Measurements from ENCODE around the gene CSRP2.
A peak's percentile ranks its signal among the peaks of the same experiment; 100 is the strongest.

The CSRP2 gene

DNA sequence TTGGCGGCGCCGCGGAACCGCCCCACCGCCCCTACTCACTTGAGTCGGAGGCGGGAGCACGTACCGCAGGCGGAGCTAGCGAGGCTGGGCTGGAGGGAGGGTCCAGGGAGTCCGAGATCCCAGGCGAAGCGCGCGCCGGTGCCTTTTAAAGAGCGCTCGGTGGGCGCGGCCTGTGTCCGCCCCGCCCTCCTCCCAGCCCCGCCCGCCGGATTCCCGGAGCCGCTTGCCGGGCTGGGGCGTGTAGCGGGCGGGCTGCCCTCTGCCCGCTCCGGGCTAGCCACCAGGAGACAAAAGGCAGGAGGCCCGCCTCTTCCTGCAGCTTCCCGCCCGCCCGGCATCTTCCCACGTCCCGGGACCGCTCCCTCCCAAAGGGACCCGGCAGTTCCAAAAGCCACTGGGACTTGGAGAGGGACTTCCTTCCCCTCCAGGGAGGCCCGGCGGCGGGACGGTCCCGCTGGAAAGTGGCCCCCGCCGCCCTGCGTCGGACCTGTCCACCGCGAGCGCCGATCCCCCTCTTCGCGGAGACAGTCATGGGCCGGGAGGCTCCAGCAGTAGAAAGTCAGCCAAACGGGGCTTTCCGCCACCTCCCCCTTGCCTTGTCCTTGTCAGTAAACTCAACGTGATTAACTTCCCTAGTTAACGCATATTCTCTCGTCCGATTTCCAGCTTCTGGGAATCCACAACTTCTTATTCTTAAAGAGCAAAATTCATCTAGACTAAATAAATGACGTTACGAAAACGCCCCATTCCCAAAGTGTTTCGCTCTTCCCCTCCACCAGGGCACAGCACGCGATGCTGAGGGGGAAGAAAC, at the start of gene CSRP2:
TSS of gene CSRP2 (minus strand) at position 121 of the 811 bp plus-strand sequence. CDS start 12,759 bp downstream, outside the sequence.
- DNase-seq (ENCODE audit: low read depth) = peak; percentile 24

DNA sequence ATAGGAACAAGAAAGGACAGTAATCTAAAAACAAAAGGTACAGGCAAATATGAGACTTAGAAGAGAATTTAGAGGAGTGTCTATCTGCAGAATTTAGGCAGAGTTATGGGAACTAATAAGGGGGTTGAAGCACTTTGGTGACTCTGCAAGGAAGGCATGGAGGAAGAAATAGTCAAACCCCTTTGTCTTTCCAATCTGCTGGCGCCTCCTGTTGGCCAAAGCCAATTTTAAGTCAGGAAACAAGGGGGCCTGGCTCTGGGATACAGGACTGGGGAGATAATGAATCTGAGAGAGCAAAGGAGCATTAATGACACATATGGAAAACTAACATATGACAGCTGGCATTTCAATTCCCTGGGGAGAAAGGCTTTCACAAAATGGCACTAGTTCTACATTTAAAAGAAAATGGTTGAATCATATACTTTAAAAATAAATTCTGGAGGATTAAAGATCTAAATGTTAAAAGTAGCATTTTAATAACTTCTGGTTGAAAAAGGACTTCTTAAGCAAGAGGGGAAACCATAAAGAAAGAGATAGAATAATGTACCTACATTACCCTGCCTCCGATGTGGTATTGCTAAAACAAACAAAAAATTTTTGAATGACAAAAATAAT, 48.5 kb upstream of the CSRP2 start:
- DNase-seq (ENCODE audit: low read depth) = no peak

DNA sequence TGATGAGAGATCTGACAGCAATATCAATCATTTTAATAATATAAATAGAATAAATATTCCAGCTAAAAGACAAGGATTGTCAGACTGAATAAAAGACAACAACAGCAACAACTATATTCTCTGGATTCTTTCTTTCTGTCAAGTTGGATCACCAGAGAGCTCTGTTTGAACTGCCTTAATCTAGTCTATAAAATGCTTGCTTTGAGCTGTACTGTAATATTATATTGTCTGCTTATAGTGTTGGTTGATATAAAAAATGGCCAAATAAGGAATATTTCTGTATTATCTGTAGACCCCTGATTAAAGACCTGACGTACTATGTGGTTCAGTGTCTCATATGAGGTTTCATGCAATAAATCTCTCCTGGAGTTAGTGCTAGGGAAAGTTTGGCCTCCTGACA, 46.3 kb upstream of the CSRP2 start:
- no peak for DNase-seq (ENCODE audit: low read depth)

DNA sequence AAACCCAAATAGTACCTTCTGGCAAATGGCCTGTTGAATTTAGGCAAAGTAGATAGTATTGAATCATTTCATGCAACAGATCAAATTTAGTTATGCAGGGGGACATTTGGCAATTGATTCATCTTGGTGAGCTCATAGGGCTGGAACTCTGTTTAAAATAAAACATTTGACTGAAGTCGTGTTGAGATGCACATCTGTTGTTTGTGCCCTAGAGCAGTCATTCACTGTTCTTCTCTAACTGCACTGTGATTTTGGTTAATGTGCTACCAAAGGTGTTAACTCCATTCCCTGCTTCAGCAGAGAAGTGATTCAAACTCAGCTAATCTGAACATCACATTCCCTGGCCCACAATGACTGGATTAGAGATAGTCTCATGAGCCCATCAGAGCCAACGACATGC, 44.0 kb upstream of the CSRP2 start:
- DNase-seq (ENCODE audit: low read depth) = no peak

DNA sequence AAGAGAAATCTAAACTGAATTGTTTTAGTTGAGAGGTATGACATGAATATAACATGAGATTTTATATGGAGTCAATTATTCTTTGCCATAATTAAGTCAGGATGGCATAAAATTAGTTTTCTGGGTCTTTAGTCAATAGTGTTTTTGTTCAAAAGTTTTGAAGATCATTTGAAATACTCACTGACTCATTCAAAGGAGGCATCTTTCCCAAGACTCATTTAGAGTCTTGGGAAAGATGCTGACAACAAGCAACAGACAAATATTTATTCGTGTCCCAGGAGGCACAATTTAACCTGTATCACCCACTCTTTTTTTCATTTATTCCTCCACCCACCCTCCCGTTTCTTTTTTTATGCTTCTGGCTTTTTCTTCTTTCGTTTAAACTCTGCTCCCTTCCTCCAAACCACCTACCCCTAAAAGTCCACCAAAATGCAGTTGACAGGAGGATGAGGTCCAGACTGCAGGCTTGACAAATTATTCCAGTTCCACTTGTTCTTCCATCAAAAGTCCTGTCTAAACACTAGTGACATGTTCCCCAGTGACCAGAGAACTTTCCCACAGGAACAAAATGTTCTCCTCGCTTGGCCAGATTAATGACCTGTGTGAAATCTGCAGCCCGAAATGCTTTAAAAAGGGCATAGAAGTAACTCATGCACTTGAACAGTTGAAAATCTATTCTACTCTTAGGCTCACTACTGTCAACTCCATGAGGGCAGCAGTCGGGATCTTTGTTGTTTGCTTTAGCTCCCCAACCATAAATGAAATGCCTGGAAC, 43.3 kb upstream of the CSRP2 start:
- no peak for DNase-seq (ENCODE audit: low read depth)

DNA sequence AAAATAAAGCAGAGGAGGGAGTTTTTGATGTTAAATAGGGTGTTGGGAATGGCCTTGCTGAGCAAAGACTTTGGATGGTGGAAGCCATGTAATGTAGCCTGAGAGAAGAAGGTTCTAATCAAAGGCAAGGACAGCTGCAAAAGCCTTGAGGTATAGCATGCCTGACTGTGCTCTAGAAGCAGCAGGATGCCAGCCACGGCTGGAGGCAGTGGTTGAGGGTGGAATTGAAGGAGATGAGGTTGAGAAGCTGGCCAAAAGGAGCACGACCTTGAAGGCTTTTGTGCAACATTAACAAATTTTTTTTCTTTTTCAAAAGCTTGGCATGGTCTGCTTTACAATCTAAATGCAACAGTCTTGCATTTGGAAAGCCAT, 42.3 kb upstream of the CSRP2 start:
- DNase-seq (ENCODE audit: low read depth) = no peak

DNA sequence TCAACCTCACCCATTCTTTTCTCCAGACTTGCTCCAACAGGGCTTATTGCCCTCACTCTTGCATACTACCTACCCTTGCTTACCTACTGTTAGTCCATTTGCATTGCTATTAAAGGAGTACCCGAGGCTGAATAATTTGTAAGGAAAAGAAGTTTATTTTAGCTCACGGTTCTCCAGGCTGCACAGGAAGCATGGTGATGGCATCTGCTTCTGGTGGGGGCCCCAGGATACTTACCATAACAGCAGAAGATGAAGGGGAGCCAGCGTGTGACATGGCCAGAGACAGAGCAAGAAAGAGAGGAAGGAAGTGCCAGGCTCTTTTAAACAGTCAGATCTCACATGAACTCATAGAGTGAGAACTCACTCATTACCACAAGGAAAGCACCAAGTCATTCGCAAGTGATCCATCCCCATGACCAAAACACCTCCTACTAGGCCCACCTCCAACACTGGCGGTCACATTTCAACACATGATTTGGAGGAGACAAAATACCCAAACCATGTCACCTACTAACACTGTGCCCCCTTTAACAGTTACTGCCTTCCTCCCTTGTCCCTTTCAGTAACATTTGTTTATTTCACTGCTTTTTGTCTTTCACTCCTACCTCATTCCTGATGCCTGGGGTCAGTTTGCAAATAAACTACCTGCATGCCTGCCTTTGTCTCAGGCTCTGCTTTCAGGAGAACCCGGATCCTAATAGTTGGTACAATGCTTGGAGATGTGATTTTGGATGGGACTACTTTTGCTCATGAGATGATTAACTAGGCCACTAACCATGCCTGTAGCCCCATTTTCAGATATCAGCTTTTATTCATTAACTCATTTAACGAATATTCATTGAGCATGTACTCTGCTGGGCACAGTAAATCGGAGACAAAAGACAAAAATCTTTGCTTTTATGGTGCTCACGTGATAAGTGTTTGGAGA, 41.6 kb upstream of the CSRP2 start:
- no peak for DNase-seq (ENCODE audit: low read depth)

DNA sequence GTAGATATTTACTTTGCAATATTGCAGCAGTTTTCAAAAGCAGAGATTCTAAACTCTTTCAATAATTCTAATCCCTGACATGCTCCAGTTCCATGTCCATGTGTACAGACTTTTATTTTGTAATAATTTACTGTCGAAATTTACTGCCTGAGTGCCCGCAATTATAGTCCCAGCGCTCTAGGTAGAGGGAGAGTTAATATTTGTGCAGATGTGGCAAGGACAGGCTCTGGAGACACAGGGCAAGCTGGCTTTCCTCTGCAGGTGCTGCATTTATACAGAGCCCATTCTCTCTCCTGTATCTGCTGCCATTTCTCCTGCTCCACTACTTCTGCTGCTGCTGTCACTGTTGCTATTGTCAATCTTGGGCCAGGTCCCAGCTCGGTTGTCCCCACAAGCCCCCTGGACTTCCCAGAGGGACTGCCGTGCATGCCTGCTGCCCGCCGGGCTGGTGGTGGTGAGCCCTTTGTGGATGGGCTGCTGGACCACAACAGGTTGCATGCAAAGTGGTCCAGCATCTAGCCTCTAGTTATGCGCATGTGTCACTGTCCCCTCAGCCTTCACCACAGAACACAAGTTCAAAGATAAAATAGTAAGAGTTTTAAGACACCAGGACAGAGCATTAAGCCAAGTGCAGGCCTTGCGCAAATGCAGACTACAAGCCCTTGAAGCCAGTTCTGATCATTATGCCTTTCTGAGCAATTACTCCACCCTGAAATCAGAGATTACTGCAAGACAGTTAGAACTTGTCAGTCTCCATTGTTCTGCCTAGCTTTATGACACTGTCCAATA, 40.8 kb upstream of the CSRP2 start:
- DNase-seq (ENCODE audit: low read depth) = no peak

DNA sequence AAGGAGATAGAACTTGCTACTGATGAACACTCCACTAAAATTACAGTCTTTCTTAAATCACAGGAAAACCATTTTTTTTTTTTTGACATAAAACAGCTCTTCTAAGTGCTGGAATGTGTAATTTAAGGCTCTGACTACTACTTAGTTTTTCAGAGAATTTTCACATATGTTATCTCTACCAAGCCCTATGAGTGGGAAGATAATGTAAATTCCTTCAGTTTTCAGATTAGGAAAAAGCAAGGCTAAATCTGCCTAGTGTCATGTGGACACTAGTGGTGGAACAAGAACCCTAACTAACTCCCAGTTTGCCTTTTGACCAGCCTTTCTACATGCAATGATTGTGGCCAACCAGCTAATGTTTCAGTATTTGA, 37.3 kb upstream of the CSRP2 start:
- no peak for DNase-seq (ENCODE audit: low read depth)

DNA sequence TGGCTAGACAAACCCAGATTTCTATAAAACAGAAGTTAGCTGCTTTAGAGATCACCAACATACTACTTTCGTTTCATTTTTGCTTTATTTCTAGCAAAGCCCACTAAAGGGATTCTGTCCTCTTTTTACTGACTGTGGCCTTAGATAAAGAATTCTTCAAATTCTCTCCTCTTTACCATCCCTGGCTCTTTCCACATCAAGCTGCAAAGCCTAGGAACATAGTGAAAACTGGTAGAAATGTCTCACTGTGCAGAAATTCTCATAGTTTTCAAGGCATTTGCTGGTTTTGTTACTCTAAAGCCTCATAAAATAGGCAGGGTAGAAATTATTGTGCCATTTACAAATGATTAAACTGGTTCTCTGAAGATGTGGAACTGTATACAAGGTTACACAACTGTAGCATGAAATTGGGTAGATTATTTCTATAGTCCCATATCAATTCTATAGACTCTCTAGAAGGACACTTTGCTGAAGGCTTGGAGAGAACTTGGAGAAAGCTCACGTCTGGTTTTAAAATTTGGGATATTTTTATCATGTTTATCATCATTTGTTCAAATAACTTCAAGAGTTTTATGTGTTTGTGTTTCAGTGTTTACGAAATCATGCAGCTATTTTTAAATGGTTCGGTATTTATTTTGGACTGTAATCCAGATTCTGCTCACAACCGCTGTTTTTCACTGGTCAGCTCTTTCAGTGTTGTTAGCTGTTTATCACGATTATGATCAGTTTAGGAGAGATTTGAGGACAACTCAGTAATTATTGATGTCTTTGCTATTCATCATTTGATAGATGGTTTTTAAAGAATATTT, 36.7 kb upstream of the CSRP2 start:
- DNase-seq (ENCODE audit: low read depth) = no peak

DNA sequence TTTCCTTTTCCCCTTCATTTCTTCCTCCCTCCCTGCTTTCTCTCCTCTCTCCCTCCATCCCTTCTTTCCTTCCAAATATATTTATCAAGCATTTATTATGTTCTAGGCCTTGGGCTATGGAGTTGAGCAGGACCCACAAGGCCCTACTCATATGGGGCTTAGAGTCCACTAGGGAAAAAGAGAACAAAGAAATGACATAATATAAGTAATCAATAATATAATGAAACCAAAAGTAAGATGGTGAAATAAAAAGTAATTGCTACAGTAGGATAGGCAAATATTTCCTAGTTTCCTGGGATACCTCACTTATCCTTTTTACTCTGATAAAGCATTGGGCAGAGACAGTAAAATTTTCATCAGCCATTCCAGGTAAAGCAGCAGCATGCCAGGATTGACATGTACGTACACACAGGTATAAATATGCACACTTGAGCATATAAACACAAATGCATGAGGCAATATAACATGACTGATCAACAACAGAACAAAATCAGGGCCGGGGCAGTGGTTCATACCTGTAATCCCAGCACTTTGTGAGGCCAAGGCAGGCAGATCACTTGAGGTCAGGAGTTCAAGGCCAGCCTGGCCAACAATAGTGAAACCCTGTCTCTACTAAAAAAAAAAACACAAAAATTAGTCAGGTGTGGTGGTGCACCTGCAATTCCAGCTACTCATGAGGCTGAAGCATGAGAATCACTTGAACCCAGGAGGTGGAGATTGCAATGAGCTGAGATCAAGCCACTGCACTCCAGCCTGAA, 35.5 kb upstream of the CSRP2 start:
- no peak for DNase-seq (ENCODE audit: low read depth)

DNA sequence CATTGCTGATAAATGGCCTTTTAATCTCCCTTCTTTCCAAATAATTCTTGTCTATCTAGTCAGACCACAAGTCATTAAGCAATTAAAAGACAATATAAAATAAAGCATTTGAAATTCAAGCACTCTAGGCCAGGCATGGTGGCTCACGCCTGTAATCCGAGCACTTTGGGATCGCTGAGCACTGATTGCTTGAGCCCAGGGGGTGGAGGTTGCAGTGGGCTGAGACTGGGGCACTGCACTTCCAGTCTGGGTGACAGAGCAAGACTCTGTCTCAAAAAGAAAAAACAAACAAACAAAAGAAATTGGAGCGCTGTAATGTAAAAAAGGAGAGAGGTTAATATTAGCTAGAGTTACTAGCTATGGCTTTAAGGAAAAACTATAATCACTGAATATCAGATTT, 30.5 kb upstream of the CSRP2 start:
- DNase-seq (ENCODE audit: low read depth) = no peak

DNA sequence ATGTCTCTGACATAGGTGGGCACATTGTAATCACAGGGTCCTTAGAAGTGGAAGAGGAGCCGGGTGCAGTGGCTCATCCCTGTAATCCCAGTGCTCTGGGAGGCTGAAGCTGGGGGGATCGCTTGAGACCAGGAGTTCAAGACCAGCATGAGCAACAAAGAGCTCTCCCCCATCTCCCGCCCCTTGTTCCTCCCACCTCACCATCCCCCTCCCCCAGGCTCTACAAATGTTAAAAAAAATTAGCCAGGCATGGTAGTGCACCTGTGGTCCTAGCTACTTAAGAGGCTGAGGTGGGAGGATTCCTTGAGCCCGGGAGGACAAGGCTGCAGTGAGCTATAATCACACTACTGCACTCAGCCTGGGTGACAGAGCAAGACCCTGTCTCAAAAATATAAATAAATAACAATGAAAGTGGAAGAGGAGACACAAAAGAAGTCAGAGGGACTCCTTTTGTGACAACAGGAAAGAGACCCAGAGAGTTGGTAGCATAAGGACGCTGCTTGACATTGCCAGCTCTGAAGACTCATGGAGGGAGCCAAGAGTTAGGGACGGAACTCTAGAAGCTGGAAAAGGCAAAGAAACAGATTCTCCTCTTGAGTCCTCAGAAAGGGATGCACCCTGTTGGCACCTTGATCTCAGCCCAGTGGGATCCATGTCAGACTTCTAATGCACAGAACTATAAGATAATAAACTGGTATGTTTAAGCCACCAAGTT, 29.6 kb upstream of the CSRP2 start:
- DNase-seq (ENCODE audit: low read depth) = no peak

DNA sequence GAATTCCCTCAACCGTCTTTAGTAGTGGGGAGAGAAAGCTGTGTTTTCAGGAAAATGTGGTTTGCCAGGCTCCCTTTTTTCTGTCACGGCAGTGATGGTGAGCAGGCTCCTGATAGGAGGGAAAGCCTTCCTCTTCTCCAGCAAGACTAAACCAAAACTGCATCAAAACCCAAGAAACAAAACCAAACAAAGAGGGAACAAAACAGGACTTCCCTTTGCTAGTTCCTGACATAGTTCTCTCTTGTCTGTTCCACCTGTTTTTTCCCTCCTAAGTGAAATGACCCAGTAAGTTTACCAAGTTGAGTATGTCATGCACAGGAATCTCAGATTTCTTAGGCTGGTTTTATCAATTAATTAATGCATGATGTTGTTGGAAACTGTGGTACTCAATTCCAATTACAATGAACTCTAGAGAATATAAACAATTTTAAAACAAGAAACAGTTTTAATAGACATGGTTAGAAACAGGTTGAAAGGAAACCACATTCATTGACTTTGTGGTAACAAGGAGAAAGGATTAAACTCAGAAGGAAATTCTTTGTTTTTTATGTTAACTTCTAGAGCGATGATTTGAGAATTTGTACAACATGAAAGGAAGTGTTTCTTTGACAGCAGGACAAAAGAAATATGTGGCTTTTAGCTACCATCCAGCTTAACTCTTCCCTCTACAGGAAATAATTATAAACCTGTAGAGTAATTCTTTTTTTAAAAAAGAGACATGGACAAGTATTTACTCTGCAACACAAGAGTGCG, 23.0 kb upstream of the CSRP2 start:
- no peak for DNase-seq (ENCODE audit: low read depth)

DNA sequence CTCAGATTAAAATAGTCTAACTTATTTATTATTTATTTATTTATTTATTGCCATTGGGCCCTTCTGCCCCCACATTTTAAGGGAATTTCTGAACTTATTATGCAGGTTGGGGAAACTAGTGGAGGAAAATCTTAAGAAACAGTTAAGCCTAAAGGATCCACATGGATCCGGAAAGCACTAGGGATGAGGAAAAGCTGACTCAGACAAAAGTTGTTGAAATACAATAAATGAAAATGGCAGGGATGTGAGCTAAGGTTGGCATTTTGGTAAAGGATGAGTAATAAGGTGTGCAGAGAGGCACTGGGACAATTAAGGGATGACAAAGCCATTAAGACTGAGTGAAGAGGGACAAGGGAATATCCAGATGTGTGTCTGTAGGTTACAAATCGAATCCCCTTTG, 20.7 kb upstream of the CSRP2 start:
- no peak for DNase-seq (ENCODE audit: low read depth)

DNA sequence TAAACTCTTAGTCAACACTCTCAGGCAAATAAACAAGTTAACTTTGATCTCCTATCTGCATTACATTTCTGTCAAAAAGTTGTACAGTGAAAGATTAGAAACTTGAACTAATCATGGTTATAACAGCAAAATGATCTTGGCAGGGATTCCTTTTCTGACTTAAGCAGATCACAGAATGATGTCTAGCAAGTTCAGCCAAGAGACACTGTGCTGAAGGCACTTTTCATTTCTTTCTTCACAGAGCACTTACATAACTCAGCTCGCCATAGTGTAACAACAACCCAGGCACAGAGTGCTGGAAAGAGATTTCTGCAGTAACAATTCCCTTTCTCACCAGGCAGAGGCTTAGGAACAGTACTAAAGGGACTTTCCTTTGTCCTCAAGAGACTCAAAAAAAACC, 19.6 kb upstream of the CSRP2 start:
- no peak for DNase-seq (ENCODE audit: low read depth)

DNA sequence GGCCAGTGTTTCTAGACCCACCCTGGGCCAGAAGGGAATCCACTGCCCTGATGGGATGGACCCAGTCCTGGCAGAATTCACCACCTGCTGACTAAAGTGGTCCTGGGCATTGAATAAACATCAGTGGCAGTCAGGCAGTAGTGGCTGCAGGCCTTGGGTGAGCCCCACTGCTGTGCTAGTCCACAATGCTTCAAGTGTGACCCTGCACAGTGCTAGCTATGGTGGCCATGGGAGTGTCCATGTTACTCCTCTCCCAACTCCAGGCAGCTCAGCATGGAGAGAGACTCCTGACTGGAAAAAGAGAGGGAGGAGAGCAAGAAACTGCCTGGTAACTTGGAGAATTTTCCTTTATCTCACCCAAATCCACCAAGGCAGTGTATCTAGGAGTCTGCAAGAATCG, 17.5 kb upstream of the CSRP2 start:
- DNase-seq (ENCODE audit: low read depth) = no peak

DNA sequence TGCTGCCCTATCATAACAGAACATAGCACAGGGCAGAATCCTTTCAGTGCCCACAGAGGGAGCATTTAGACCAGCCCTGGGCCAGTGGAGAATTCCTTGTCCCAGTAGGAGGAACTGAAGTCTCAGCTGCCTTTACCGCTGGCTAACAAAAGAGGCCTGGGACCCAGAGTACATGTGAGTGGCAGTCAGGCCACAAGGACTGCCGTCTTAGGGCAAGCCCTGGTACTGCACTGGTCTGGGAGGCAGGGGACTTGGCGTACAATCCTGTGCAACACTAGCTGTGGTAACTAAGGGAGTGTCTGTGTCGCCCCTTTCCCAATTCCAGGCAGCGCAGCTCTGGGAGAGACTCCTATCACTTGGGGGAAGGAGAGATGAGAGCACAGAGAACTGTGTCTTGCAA, 17.0 kb upstream of the CSRP2 start:
- no peak for DNase-seq (ENCODE audit: low read depth)

All from activated T-helper 1 cell treated with Interleukin-2 at 50 U/mL for 16 hours (primary cell).